HG02870 (cell line): Measurements from ENCODE around the gene MT1G.
"Not testable (repeated sequence)": the region's sequence is repeated elsewhere in the genome, so short reads cannot be mapped to it uniquely, and the experiment has no call there.

Experiments
- ATAC-seq: cut with Tn5 transposase; IDR thresholded peaks from one replicate; pipeline ENCODE4 v1.9.1; 2021; ENCODE audit warnings: mild to moderate bottlenecking, moderate library complexity; ENCODE audit not compliant: unreplicated experiment

Gene MT1G

GRCh38 chr16:56621665-56622445, 46.0 kb downstream of the MT1G start:
- ATAC-seq, result not testable (repeated sequence)

- ATAC-seq, result no peak
Measured at GRCh38 chr16:56620339-56620897, 47.4 kb downstream of the MT1G start.

GRCh38 chr16:56618138-56618537, 49.7 kb downstream of the MT1G start:
- ATAC-seq, result no peak

GRCh38 chr16:56617212-56618085, 50.4 kb downstream of the MT1G start:
- no peak for ATAC-seq
